ENCODE measurements around the gene PRMT1.
"Not testable (repeated sequence)": the region's sequence is repeated elsewhere in the genome, so short reads cannot be mapped to it uniquely, and the experiment has no call there.

The PRMT1 gene

GRCh38 chr19:49719420-49719819 is 42.3 kb downstream of the PRMT1 start:
- DNase-seq (ENCODE audit: low read depth in 2 of 2), result not testable (repeated sequence)

GRCh38 chr19:49727217-49728030 is 50.4 kb downstream of the PRMT1 start:
- DNase-seq (ENCODE audit: low read depth in 2 of 2), result no peak

- DNase-seq (ENCODE audit: low read depth in 2 of 2), result no peak
Measured at GRCh38 chr19:49730166-49730565, 53.1 kb downstream of the PRMT1 start.

All from stimulated activated CD8-positive, alpha-beta memory T cell treated with anti-CD3 and anti-CD28 coated beads, Interleukin-2, amount 100 ng/mL, for 48 hours (primary cell).